ENCODE data around the gene ASMTL. TPM values are rescaled to one million over a fixed set of nuclear protein-coding genes. Genes with fewer than 3 reads are reported as not detected.

ASMTL gene
- total RNA-seq, 2 donors from 2014 or later: 30.8 to 43.5 TPM

GRCh38 chrX:1398431-1399340 is 54.0 kb downstream of the ASMTL start:
- peaks cover 9% of the 10 kb centered on the region for H3K36me3 ChIP-seq
- H3K27ac ChIP-seq: no peak overlapping the region
- no peak for TF ChIP-seq CTCF (IDR thresholded peaks at IDR 0.05)
- no peak for ATAC-seq (ENCODE audit: insufficient number of reproducible peaks, low FRiP score, low read depth)
- no peak overlapping the region for H3K4me3 ChIP-seq
- no peaks in the 10 kb centered on the region for H3K27me3 ChIP-seq (replicated peaks; ENCODE audit: insufficient read depth)
- no peaks in the 10 kb centered on the region for H3K9me3 ChIP-seq
- peaks cover 0 to 12% of the 10 kb centered on the region in 2 donors for H3K4me1 ChIP-seq (ENCODE audit: control insufficient read depth in 1 of 2, low read depth in 2 of 2)
- DNase-seq (ENCODE audit: low spot score): no peak

- Histone ChIP-seq H3K36me3 (no peaks in the 10 kb centered on the region), H3K9me3 (no peaks in the 10 kb centered on the region), H3K4me3 (no peak overlapping the region), H3K27me3 (replicated peaks; ENCODE audit: insufficient read depth) (no peaks in the 10 kb centered on the region), H3K4me1 (ENCODE audit: control insufficient read depth in 1 of 2, low read depth in 2 of 2) (peaks cover 0 to 18% of the 10 kb centered on the region in 2 donors), H3K27ac (no peak overlapping the region)
- ATAC-seq (ENCODE audit: insufficient number of reproducible peaks, low FRiP score, low read depth) (no peak), DNase-seq (ENCODE audit: low spot score) (no peak)
- TF ChIP-seq CTCF (IDR thresholded peaks at IDR 0.05): no peak
Observed at GRCh38 chrX:1397441-1398270, 55.1 kb downstream of the ASMTL start.

GRCh38 chrX:1397001-1397400 is 55.7 kb downstream of the ASMTL start:
- ATAC-seq (ENCODE audit: insufficient number of reproducible peaks, low FRiP score, low read depth) (no peak), DNase-seq (ENCODE audit: low spot score) (no peak)
- Histone ChIP-seq H3K36me3 (no peaks in the 10 kb centered on the region), H3K4me1 (ENCODE audit: control insufficient read depth in 1 of 2, low read depth in 2 of 2) (peaks cover 0 to 18% of the 10 kb centered on the region in 2 donors), H3K27me3 (replicated peaks; ENCODE audit: insufficient read depth) (no peaks in the 10 kb centered on the region), H3K4me3 (no peak overlapping the region), H3K9me3 (no peaks in the 10 kb centered on the region), H3K27ac (no peak overlapping the region)
- TF ChIP-seq CTCF (IDR thresholded peaks at IDR 0.05): no peak

GRCh38 chrX:1395646-1396216 is 57.0 kb downstream of the ASMTL start:
- ATAC-seq (ENCODE audit: insufficient number of reproducible peaks, low FRiP score, low read depth) (no peak), DNase-seq (ENCODE audit: low spot score) (no peak)
- H3K27ac ChIP-seq: no peak overlapping the region
- H3K4me1 ChIP-seq (ENCODE audit: control insufficient read depth in 1 of 2, low read depth in 2 of 2): peaks cover 5 to 23% of the 10 kb centered on the region in 2 donors
- no peaks in the 10 kb centered on the region for H3K9me3 ChIP-seq
- H3K4me3 ChIP-seq: no peak overlapping the region
- H3K36me3 ChIP-seq: no peaks in the 10 kb centered on the region
- no peaks in the 10 kb centered on the region for H3K27me3 ChIP-seq (replicated peaks; ENCODE audit: insufficient read depth)
- TF ChIP-seq CTCF (IDR thresholded peaks at IDR 0.05): no peak

Measured in thoracic aorta (tissue), 2 donors.